ENCODE data around the gene TRIM44.
"Not testable (repeated sequence)": the region's sequence is repeated elsewhere in the genome, so short reads cannot be mapped to it uniquely, and the experiment has no call there.

Gene TRIM44

GRCh38 chr11:35825386-35825785 is 162.8 kb downstream of the TRIM44 start:
- TF ChIP-seq CTCF (IDR thresholded peaks at IDR 0.05; ENCODE audit: extremely low read depth, missing control alignments), result no peak
- DNase-seq (ENCODE audit: low spot score), result no peak

DNA sequence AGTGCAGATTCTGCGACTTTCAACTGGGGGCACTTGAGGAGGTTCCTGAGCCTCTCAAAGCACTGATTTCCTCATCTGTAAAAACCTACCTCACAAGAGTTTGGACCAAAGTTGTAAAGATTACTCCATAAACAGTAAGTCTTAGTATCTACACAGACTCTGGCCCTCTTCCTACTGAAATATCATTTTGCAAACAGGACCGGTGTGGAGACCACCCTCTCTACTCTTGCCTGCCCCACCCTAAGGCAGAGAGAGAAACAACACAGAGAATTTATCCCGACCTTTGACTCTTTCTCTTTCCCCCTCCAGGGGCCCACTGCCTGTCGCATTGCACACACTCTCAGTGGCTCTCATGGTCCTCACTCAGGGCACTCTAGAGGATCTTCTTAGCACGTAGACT is 163.4 kb downstream of the TRIM44 start:
- no peak for TF ChIP-seq CTCF (IDR thresholded peaks at IDR 0.05; ENCODE audit: extremely low read depth, missing control alignments)

DNA sequence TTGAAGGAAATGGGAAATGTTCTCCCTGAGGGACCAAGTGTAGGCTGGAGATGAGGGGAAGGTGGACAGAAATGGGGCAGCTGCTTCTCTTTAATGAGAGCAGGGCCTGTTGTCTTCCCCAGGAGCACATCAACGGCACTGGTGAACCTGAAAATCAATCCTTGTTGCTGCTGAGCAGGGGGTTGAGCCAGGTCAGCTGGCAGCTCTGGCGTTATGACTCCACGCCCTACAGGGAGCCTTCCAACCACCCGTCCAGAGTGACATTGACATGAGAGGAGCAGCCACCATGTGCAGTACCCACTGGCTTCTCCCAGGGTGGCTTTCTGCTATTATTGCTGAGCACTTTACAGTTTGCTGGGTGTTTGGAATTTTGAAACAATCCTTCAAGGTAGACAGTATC is 164.4 kb downstream of the TRIM44 start:
- no peak for TF ChIP-seq CTCF (IDR thresholded peaks at IDR 0.05; ENCODE audit: extremely low read depth, missing control alignments)
- no peak for DNase-seq (ENCODE audit: low spot score)

More for the DNA sequence above, 163.4 kb downstream of the TRIM44 start:
- no peak for DNase-seq (ENCODE audit: low spot score)

DNA sequence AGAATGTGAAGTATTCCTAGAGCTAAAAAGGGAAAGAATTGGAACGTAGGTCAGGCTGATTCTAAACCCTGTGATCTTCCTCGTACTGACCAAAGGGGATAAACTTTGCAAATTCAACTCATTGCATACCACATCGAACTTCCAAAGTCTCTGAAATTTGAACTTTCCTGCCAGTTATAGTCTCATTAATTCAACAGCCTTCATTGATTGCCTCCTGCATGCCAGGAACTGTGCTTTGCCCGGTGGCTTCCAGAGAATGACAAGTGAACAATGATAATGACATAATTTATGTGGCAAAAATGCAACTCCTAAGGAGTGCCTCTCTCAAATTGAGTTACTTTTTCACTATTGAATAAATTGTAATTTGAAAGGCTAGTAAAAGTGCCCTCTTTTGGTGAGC is 173.6 kb downstream of the TRIM44 start:
- TF ChIP-seq CTCF (IDR thresholded peaks at IDR 0.05; ENCODE audit: extremely low read depth, missing control alignments), result no peak
- DNase-seq (ENCODE audit: low spot score), result no peak

DNA sequence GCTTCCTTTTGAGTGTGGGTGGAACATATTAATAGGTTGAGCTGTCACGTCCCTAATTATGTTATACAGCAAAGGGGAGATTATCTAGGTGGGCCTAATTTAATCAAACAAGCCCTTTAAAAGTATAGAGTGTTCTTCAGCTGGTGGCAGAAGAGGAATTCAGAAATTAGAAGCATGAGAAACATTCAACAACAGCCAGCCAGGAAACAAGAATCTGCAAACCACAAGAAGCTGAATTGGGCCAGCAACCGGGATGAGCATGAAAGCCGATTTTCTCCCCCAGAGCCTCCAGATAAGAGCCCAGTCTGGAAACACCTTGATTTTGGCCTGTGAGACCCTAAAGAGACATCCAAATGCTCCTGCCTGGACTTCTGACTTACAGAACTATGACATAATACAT is 175.5 kb downstream of the TRIM44 start:
- DNase-seq (ENCODE audit: low spot score), result no peak
- no peak for TF ChIP-seq CTCF (IDR thresholded peaks at IDR 0.05; ENCODE audit: extremely low read depth, missing control alignments)

- not testable (repeated sequence) for DNase-seq (ENCODE audit: low spot score)
Measured at GRCh38 chr11:35838697-35839367, 176.3 kb downstream of the TRIM44 start.

- no peak for DNase-seq (ENCODE audit: low spot score)
- no peak for TF ChIP-seq CTCF (IDR thresholded peaks at IDR 0.05; ENCODE audit: extremely low read depth, missing control alignments)
Measured at GRCh38 chr11:35839368-35840161, 177.0 kb downstream of the TRIM44 start.
